Neutrophil (primary cell): ENCODE results near the gene SSH2.

Experiments used
- H3K27ac ChIP-seq: fragments of 200-600 bp; sonication (generic); 2 replicates; pipeline ENCODE4 v1.5.1; 2016; ENCODE audit warnings: mild to moderate bottlenecking, moderate library complexity
- H3K27me3 ChIP-seq: fragments of 200-600 bp; sonication (generic); 2 replicates; pipeline ENCODE4 v1.6.0; 2016; ENCODE audit warnings: mild to moderate bottlenecking
- H3K36me3 ChIP-seq: fragments of 200-600 bp; sonication (generic); 2 replicates; pipeline ENCODE4 v1.5.1; 2017
- H3K4me1 ChIP-seq, 2 experiments: fragments of 200-600 bp in 1 of 2; sonication (generic) in 1 of 2; 1 replicate in 1 of 2; 2 replicates in 1 of 2; pipeline versions ENCODE4 v1.5.1 to v1.6.1; 2013 to 2016; ENCODE audit warnings: low read depth in 1 of 2, low read length in 1 of 2, mild to moderate bottlenecking in 1 of 2, moderate library complexity in 1 of 2; ENCODE audit not compliant: control insufficient read depth in 1 of 2, insufficient read depth in 1 of 2
- H3K4me3 ChIP-seq, 2 experiments: fragments of 200-600 bp in 1 of 2; sonication (generic) in 1 of 2; 1 replicate in 1 of 2; 2 replicates in 1 of 2; pipeline ENCODE4 v1.5.1; 2013 to 2016; ENCODE audit warnings: low read depth in 1 of 2, low read length in 1 of 2, mild to moderate bottlenecking in 1 of 2, moderate library complexity in 1 of 2
- H3K9me3 ChIP-seq: fragments of 200-600 bp; sonication (generic); 2 replicates; pipeline ENCODE4 v1.5.1; 2016
- TF ChIP-seq, protein P1 (sequence below): fragments of 200-600 bp; sonication (generic); IDR thresholded peaks from 2 replicates; pipeline ENCODE4 v1.5.1; 2016; ENCODE audit warnings: antibody characterized with exemption

SSH2 gene

DNA sequence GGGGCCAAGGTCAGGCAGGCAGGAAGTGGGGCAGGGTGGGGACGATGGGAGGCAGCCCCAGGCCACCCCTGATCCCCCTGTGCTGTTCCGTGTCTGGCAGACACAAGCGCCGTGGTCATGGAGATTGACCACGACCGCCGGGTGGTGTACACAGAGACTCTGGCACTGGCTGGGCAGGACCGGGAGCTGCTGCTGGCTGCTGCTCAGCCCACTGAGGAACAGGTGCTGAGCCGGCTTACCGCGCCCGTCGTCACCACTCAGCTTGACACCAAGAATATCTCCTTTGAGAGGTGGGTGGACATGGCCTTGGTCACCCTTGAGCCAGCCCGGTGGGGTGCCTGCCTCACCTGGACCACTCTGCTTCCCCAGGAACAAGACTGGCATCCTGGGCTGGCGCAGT, 321.0 kb downstream of the SSH2 start:
- TF ChIP-seq, protein P1, sequence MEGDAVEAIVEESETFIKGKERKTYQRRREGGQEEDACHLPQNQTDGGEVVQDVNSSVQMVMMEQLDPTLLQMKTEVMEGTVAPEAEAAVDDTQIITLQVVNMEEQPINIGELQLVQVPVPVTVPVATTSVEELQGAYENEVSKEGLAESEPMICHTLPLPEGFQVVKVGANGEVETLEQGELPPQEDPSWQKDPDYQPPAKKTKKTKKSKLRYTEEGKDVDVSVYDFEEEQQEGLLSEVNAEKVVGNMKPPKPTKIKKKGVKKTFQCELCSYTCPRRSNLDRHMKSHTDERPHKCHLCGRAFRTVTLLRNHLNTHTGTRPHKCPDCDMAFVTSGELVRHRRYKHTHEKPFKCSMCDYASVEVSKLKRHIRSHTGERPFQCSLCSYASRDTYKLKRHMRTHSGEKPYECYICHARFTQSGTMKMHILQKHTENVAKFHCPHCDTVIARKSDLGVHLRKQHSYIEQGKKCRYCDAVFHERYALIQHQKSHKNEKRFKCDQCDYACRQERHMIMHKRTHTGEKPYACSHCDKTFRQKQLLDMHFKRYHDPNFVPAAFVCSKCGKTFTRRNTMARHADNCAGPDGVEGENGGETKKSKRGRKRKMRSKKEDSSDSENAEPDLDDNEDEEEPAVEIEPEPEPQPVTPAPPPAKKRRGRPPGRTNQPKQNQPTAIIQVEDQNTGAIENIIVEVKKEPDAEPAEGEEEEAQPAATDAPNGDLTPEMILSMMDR = no peak
- H3K27me3 ChIP-seq = peaks cover 37% of the 10 kb centered on the region
- H3K36me3 ChIP-seq = no peaks in the 10 kb centered on the region
- H3K27ac ChIP-seq = no peak overlapping the region
- H3K4me1 ChIP-seq = peaks cover 12 to 14% of the 10 kb centered on the region in 2 experiments
- H3K4me3 ChIP-seq = no peak overlapping the region
- no peaks in the 10 kb centered on the region for H3K9me3 ChIP-seq

DNA sequence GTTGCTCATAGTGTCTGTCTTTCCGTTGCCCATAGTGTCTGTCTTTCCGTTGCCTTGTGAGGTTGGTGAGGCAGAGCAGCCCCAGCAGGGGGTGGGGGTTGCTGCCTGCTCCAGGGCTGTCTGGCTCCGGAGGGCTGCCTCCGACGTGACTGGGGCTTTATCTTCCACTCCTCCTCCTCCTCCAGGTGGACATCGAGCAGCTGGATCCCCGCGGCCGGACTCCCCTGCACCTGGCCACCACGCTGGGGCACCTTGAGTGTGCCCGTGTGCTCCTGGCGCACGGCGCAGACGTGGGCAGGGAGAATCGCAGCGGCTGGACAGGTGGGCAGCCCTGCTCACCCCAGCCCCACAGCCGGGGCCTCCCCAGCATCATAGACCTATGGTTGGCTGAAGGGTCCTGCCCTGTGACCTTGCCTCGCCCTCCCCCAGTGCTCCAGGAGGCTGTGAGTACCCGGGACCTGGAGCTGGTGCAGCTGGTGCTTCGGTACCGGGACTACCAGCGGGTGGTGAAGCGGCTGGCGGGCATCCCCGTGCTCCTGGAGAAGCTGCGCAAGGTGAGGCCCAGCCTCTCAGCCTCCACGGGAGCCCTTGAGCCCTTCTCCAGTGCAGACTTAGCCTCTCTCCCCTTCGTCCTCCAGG, 322.4 kb downstream of the SSH2 start:
- peaks cover 24% of the 10 kb centered on the region for H3K27me3 ChIP-seq
- H3K36me3 ChIP-seq = no peaks in the 10 kb centered on the region
- H3K4me3 ChIP-seq = no peak overlapping the region
- H3K4me1 ChIP-seq = peaks cover 0 to under 1% of the 10 kb centered on the region in 2 experiments
- TF ChIP-seq, protein P1 = no peak
- H3K27ac ChIP-seq = no peak overlapping the region
- no peaks in the 10 kb centered on the region for H3K9me3 ChIP-seq

GRCh38 chr17:29603109-29603674, 326.8 kb downstream of the SSH2 start:
- H3K27me3 ChIP-seq = peaks cover 14% of the 10 kb centered on the region
- H3K4me1 ChIP-seq = no peaks in the 10 kb centered on the region
- H3K4me3 ChIP-seq = no peak overlapping the region
- H3K36me3 ChIP-seq = no peaks in the 10 kb centered on the region
- TF ChIP-seq, protein P1 = no peak
- H3K9me3 ChIP-seq = no peaks in the 10 kb centered on the region
- no peak overlapping the region for H3K27ac ChIP-seq

DNA sequence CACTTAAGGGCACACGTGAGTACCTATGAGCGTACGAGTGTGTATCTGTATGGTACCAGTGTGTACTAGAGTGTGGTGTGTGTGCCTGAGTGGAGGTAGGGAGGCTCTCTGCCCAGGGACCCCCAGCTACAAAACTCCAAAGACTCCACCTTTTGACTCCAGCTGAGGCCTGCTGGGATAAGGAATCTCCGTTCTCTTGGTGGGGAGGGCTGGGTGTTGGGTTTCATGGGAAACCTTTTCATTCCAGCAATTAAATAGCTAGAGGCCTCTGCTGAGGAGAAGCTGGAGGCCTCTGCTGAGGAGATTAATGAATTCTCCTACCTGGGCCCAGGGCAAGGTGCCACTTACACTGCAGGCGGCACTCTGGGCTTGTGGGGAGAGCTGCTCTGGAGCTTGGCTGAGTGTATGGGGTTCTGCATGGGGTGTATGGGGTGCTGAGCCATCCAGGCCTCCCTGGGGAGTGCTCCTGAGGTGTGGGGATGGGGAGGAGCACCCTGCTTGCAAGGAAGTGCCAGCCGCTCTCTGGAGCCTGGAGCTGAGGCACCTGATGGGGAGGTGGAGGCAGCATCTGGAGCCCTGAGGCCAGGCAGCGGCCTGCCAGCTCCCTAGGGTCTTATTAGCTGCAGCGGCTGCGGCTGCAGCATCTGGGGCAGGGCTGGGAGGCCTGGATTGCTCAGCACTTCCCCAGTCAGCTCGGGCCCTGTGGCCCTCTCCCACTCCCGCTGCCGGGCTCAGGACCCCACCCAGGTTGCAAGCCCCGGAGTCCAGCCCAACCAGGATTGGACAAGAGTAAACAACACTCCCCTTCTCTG, 332.5 kb downstream of the SSH2 start:
- TF ChIP-seq, protein P1 = no peak

GRCh38 chr17:29596811-29597210, 333.2 kb downstream of the SSH2 start:
- Histone ChIP-seq H3K4me3 (no peak overlapping the region), H3K9me3 (no peaks in the 10 kb centered on the region), H3K36me3 (no peaks in the 10 kb centered on the region), H3K27ac (no peak overlapping the region), H3K4me1 (peaks cover 20 to 22% of the 10 kb centered on the region in 2 experiments), H3K27me3 (peaks cover 65% of the 10 kb centered on the region)
- TF ChIP-seq, protein P1 = no peak

More for the DNA sequence above, 332.5 kb downstream of the SSH2 start:
- Histone ChIP-seq H3K4me1 (peaks cover 12 to 14% of the 10 kb centered on the region in 2 experiments), H3K9me3 (no peaks in the 10 kb centered on the region), H3K36me3 (no peaks in the 10 kb centered on the region), H3K27ac (no peak overlapping the region), H3K27me3 (peaks cover 57% of the 10 kb centered on the region), H3K4me3 (no peak overlapping the region)
